Esophagus squamous epithelium (tissue), 4 donors: ENCODE data around the gene SCT.

Experiments used
- POLR2A ChIP-seq, 4 donors: fragments of 450-650 bp; IDR thresholded peaks; one replicate each; pipeline ENCODE4 v1.6.1; 2017; ENCODE audit warnings: antibody characterized with exemption in 4 of 4, mild to moderate bottlenecking in 4 of 4, moderate library complexity in 3 of 4
- TF ChIP-seq, protein P1 (sequence below), 6 experiments: fragments of 450-650 bp in 4 of 6; fragments of 200-600 bp in 2 of 6; sonication (generic) in 2 of 6; IDR thresholded peaks; one replicate each; pipeline ENCODE4 v1.5.1; 2016 to 2019; ENCODE audit warnings: antibody characterized with exemption in 6 of 6, mild to moderate bottlenecking in 4 of 6, moderate library complexity in 4 of 6

DNA sequence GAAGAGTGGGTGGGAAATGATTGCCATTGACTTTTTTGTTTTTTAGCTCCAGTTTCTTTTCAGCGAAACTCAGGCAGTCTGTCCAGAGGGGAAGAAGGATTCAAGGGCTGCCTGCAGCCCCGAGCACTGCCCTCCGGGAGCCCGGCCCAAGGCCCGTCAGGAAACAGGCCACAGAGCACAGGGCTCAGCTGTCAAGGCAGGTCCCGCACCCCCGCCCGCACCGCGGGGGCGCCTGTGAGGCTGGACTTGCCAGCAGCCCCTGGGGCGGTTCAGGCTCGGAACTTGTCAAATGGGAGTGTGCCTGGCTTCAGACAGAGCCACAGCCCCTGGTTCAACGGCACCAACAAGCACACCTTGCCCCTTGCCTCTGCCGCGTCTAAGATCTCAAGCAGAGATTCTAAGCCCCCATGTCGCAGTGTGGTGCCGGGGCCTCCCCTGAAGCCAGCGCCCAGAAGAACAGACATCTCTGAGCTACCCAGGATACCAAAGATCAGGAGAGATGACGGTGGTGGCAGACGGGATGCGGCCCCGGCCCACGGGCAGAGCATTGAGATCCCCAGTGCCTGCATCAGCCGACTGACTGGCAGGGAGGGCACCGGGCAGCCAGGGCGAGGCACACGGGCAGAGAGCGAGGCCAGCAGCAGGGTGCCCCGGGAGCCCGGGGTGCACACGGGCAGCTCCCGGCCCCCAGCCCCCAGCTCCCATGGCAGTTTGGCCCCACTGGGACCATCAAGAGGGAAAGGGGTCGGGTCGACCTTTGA lies 19.8 kb downstream of the SCT start:
- TF ChIP-seq, protein P1, sequence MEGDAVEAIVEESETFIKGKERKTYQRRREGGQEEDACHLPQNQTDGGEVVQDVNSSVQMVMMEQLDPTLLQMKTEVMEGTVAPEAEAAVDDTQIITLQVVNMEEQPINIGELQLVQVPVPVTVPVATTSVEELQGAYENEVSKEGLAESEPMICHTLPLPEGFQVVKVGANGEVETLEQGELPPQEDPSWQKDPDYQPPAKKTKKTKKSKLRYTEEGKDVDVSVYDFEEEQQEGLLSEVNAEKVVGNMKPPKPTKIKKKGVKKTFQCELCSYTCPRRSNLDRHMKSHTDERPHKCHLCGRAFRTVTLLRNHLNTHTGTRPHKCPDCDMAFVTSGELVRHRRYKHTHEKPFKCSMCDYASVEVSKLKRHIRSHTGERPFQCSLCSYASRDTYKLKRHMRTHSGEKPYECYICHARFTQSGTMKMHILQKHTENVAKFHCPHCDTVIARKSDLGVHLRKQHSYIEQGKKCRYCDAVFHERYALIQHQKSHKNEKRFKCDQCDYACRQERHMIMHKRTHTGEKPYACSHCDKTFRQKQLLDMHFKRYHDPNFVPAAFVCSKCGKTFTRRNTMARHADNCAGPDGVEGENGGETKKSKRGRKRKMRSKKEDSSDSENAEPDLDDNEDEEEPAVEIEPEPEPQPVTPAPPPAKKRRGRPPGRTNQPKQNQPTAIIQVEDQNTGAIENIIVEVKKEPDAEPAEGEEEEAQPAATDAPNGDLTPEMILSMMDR (IDR thresholded peaks at IDR 0.05), result no peak
- TF ChIP-seq POLR2A (IDR thresholded peaks at IDR 0.05), result no peak
